GM18520 (cell line): ENCODE results near the gene AMIGO1.

Experiments
- ATAC-seq: cut with Tn5 transposase; IDR thresholded peaks from one replicate; pipeline ENCODE4 v1.9.1; 2021; ENCODE audit not compliant: unreplicated experiment

Gene AMIGO1

GRCh38 chr1:109532365-109533136, 23.0 kb upstream of the AMIGO1 start:
- peak; percentile 58 for ATAC-seq

DNA sequence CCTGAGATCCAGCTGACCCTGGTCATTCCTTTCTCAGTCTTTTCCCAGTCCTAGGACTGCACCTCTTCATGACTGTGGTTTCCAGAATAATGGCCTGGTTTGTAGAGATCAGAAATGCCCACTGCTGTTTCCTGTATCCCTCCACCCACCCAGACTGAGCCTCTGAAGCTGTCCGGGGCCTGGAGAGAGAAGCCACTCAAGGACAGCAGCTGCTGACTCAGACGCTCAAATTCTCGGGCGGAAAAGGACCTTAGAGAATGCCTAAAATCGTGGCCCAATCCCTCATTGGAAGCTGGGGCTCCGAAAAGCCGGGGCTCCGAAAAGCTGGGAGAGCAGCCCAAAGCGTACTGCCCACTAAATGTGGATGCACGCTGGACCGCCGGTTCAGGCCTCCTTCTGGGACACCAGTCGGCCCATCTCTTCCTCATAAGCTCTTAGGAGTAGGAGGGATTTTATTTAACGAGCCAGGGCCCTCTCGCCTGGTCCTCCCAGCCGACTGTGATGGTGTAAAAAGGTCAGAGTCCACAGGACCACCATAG, 22.4 kb upstream of the AMIGO1 start:
- ATAC-seq = no peak

- no peak for ATAC-seq
Measured at GRCh38 chr1:109531380-109531779, 21.9 kb upstream of the AMIGO1 start.

DNA sequence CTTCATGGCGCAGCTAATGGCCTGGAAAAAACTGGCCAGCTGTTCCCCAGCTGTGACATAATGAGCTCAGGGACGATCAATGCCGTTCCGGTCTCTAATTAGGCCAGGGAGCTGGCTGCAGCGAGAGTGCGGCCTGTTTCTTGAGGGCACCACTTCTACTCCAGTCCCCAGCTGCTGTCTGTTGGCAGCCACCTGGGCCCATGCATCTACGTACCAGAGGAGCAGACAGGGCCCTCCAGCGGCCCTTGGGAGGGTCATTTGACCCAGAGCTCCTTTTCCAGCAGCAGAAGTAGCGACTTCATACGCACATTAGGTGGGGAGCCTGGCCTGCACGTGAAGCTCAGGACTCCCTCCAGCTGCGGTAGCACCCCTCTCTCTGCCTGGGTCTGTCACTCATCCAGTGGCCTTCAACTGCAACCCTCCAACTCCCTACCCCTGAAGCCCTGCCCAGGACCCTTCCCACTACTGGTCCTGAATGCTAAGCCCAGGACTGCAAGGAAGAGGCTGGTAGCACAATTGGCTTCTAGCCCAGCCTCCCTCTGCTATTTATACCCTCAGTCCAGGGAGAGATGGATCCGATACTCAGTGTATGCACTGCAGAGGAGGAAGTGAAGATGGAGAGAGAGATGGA, 21.0 kb upstream of the AMIGO1 start:
- ATAC-seq = no peak

DNA sequence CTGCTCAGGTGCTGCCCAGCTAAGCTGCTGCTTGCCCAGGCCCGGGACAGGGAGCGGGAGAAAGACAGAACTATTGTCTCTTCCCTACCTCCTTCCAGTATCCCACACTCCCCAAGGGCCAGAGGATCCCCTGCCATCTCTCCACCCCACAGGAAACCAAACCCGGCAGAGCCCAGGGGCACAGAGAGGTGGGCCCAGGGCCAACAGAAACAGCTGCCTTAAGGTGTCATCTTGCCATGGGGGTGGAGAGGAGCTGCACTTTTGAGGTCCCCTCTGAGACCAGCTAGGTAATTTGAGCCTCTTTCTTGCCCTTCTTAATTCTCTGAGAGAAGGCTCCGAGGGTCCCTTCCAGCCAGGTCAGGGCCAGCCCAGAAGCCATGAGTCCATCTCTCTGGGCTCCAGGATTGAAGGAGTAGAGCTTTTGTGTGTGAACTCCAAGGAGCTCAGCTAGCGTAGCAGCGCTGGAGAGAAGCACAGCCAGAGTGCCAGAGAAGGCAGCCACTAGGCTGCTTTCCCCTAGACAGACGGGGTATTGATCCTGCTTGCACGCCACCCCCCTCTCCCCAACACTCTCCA, 20.4 kb upstream of the AMIGO1 start:
- no peak for ATAC-seq

DNA sequence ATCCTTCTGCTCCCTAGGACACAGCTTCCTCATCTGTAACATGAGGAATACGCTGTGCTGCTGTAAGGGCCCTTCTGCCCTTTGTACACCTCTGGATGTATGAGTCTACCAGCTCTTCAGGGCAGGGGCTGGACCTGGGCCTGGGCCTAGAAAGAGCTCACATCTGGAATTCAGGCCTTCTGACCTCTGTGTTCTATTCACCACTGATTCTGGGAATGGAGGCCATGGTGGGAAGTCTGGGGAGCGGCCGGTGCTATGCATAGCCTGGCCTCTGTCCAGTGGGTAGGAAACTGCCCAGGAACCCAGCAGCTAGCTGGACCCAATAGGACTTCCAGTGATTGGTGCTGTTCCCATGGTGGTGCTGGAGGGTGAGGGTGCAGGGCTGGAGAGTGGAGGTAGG, 19.2 kb upstream of the AMIGO1 start:
- ATAC-seq = no peak

- no peak for ATAC-seq
Measured at GRCh38 chr1:109527846-109528695, 18.5 kb upstream of the AMIGO1 start.

DNA sequence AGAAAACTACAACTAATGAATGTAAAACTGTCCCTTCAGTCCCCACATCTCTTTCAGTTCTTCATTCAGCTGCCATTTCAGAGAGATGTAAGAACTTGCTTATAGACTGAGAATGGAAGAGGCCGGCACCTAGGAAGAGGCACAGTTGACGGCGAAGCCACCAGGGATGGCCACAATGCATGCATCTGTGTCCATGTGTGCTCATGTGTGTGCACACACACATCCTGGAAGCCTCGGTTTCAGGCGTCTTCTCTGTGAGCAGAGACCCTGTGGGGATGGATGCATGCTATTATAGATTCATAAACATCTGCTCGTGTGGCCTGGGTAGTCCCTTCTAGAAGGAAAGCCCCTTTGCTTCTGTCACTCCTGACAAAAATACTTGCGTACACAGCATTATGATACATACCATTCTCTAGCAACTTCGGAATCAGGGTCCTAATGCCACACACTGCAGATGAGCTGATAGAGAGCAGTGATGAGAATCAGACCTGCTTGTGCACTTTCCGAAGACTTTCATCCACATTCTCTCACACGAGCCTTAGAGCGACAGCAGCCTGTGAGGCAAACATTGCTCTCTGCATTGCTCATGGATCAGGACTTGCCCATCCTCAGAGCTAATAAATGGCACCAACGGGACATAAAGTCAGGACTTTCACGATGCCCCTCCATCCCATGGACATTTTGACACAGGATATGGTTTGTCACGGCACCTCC, 17.7 kb upstream of the AMIGO1 start:
- ATAC-seq = peak; percentile 77

DNA sequence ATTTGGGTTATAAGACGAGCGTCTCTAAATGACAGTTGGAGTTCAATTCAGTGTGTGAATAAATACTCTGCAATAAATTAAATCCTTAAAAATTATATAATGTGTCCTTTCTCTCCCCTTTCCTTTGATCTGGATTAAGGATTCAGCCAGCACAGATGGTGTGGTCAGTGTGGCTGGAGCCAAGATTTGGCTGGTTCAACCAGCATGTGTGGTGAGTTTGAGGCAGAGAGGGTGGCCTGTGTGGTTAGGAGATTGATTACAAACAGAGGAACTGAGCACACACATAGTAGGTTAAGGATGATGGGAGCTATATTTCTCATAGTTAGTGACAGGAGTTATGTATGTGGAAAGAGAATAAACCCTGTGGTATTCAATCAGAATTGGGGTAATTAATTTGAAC, 14.2 kb upstream of the AMIGO1 start:
- no peak for ATAC-seq

GRCh38 chr1:109522026-109522425, 12.5 kb upstream of the AMIGO1 start:
- ATAC-seq = no peak

DNA sequence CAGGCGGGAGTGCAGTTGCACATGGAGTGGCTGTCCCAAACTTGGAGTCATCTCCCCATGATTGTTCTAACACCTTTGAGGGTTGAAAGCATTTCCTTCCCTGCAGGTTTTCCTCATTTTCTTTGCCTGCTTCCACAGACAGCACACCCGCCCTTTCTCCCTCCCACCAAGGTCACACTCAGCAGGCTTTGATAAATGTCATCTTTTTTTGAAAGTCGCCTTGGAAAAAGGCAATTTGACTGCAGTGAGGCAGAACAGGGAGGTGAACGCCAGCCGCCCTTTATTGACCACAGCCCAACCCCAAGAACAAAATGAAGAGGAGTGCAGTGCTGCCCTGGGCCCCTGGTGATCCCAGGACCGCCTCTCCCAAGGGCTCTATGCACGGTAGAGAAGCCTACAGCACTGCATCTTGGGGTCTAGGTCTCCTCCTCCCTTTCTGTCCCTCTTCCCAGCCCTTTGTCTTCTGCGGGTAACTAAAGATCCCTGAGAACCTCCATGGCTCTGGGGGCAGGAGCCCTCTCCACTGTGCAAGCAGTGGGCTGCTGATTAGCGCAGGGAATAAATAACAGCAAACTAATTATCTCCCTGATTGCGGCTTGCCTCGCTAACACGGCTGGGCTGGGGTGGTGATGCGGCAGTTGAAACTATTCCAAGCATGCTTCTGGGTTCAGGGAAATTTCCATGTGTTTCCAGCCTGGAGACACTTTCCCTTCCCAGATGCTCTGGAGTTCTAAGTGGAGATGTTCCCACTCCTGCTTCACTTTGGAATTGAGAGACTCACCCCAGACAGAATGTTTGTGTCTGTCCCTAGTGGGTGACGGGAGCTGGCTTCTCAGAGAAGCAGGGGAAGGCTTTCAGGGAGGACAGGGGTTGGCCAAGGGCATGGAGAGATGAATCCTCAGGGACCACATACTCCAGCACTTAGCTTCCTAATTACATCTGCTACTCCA, 11.8 kb upstream of the AMIGO1 start:
- no peak for ATAC-seq

DNA sequence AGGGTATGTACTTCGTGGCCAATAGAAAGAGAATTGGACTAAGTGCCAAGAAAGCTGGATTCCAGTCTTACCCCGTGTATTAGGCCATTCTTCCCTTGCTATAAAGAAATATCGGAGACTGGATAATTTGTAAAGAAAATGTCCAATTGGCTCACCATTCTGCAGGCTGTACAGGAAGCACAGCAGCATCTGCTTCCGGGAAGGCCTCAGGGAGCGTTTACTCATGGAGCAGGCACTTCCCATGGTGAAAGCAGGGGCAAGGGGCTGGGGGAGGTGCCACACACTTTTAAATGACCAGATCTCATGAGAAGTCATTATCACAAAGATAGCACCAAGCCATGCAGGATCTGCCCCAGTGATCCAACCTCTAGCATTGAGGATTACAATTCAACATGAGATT, 7.8 kb upstream of the AMIGO1 start:
- no peak for ATAC-seq

- no peak for ATAC-seq
Measured at GRCh38 chr1:109516872-109517271, 7.3 kb upstream of the AMIGO1 start.

GRCh38 chr1:109514846-109515245, 5.3 kb upstream of the AMIGO1 start:
- ATAC-seq = no peak

- no peak for ATAC-seq
Measured at GRCh38 chr1:109513110-109513710, 3.7 kb upstream of the AMIGO1 start.

DNA sequence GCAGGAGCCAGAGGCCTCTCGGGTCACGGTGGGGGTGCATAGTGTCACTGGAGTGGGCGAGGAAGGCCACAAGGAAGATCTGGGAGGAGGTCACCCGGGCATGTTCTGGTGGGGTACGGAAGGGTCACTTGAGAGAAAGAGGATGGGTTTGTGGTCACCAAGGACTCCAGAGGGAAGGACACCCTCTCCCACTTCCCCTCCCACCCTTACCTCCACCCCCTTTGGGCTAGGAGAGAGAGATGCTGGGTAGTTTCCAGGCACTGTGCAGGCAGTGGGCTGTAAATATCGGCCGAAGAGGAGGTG, 703 bp downstream of the AMIGO1 start:
- ATAC-seq = no peak

- no peak for ATAC-seq
Measured at GRCh38 chr1:109508001-109508872, 1.3 kb downstream of the AMIGO1 start.

DNA sequence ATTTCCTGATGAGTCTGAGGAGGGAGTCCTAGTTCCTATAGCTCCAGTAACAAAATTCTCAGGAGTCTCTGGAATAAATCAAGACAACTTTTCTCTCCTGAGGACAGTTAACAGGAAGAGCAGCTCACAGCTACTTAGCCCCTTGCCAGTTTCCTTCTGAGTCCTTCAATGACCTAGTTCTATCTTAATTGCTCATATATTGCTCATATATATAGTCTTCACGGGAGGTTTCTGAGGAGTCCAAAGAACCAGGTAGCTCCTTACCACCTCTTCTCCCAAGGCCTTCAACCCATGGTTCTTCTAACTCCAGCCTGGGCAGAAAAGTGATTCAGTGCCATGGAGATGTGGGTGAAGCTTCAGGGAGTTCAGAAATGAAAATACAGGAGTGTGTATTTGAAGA, 4.6 kb downstream of the AMIGO1 start:
- no peak for ATAC-seq
